ENCODE data around the gene TMEM108.

- TF ChIP-seq BHLHE40 (IDR thresholded peaks at IDR 0.05; ENCODE audit: borderline replicate concordance) = no peak
- no peak for TF ChIP-seq ZNF384 (IDR thresholded peaks at IDR 0.05)
- no peak for TF ChIP-seq HDGF (IDR thresholded peaks at IDR 0.05; ENCODE audit: borderline replicate concordance)
- TF ChIP-seq TARDBP (IDR thresholded peaks at IDR 0.05) = no peak
- no peak for TF ChIP-seq FOXM1 (IDR thresholded peaks at IDR 0.05; ENCODE audit: borderline replicate concordance)
- no peak for TF ChIP-seq SUZ12 (IDR thresholded peaks at IDR 0.05)
Measured at GRCh38 chr3:133038089-133038730, at the start of gene TMEM108.
